GM12878 (cell line): ENCODE measurements around the gene RASGRP3. TPM values are rescaled to one million over a fixed set of nuclear protein-coding genes. Genes with fewer than 3 reads are reported as not detected.

Experiments
- ATAC-seq: fragments of 200-7000 bp; cut with Tn5 transposase; 3 replicates; pipeline ENCODE4 v1.9.1; 2020; ENCODE audit warnings: mild to moderate bottlenecking, moderate library complexity
- BruUV-seq: library from RNA; stranded (reverse); fragments of 400-500 nt; replicated peaks from 2 replicates; lab custom pipeline; 2021; lab: Mats Ljungman, UMichigan
- CTCF ChIA-PET: fragments of 300-600 bp; sonication (Branson Sonifier 250); formaldehyde crosslinking; extraction: SDS; loops from one replicate; lab custom pipeline; 2021; ENCODE audit warnings: inconsistent platforms; lab: Yijun Ruan, JAX
- POLR2A ChIA-PET: fragments of 350-600 bp; formaldehyde crosslinking; extraction: SDS; loops from one replicate; lab custom pipeline; 2021; ENCODE audit warnings: inconsistent platforms; lab: Charles Lee
- RAD21 ChIA-PET: fragments of 300-600 bp; sonication (Branson Sonifier 250); formaldehyde crosslinking; loops from one replicate; lab custom pipeline; 2023; ENCODE audit warnings: antibody characterized with exemption; ENCODE audit not compliant: unreplicated experiment; lab: Charles Lee
- SMC1A ChIA-PET: fragments of 300-600 bp; sonication (Branson Sonifier 250); formaldehyde crosslinking; loops from one replicate; lab custom pipeline; 2023; ENCODE audit not compliant: unreplicated experiment, uncharacterized antibody; lab: Charles Lee
- DNase-seq: peaks from one replicate; pipeline ENCODE4 v3.0.0-alpha.2; 2011; ENCODE audit warnings: low read depth, low spot score
- FAIRE-seq: peaks from 3 replicates; lab custom pipeline; 2011; peaks lifted over from hg19 to GRCh38; lab: Jason Lieb, UNC
- H2AFZ ChIP-seq: 2 replicates; pipeline ENCODE4 v1.6.0; 2011; ENCODE audit warnings: low read depth, low read length, control low read depth; ENCODE audit not compliant: control insufficient read depth
- H3K27ac ChIP-seq: 2 replicates; pipeline ENCODE4 v1.5.1; 2011; ENCODE audit warnings: control low read depth; ENCODE audit not compliant: control insufficient read depth, insufficient read depth
- H3K27me3 ChIP-seq, 2 experiments: replicated peaks in 1 of 2; 2 replicates each; pipeline versions ENCODE4 v1.6.0 to v1.6.1; 2011; ENCODE audit warnings: low read length in 1 of 2; ENCODE audit not compliant: control insufficient read depth in 2 of 2, insufficient read depth in 2 of 2
- H3K36me3 ChIP-seq, 2 experiments: 2 replicates each; pipeline ENCODE4 v1.5.1; 2011; ENCODE audit warnings: low read length in 1 of 2; ENCODE audit not compliant: control insufficient read depth in 2 of 2, insufficient read depth in 2 of 2
- H3K4me1 ChIP-seq: 2 replicates; pipeline ENCODE4 v1.6.1; 2011; ENCODE audit warnings: mild to moderate bottlenecking, low read length, moderate library complexity, mixed read lengths; ENCODE audit not compliant: control insufficient read depth, insufficient read depth
- H3K4me2 ChIP-seq: 2 replicates; pipeline ENCODE4 v1.6.0; 2011; ENCODE audit warnings: control low read depth; ENCODE audit not compliant: control insufficient read depth, insufficient read depth
- H3K4me3 ChIP-seq: fragments of 200-600 bp; sonication (generic); 2 replicates; pipeline ENCODE4 v1.5.1; 2016
- H3K79me2 ChIP-seq: 2 replicates; pipeline ENCODE4 v1.6.0; 2011; ENCODE audit warnings: low read length; ENCODE audit not compliant: control insufficient read depth, insufficient read depth
- H3K9ac ChIP-seq: 2 replicates; pipeline ENCODE4 v1.8.0; 2011; ENCODE audit warnings: low read length, control low read depth, mixed read lengths; ENCODE audit not compliant: control insufficient read depth, insufficient read depth
- H3K9me3 ChIP-seq: replicated peaks from 3 replicates; pipeline ENCODE4 v1.5.1; 2011; ENCODE audit warnings: mild to moderate bottlenecking, low read length; ENCODE audit not compliant: control insufficient read depth, insufficient read depth
- H4K20me1 ChIP-seq: 2 replicates; pipeline ENCODE4 v1.6.0; 2011; ENCODE audit not compliant: control insufficient read depth, insufficient read depth
- EED ChIP-seq: sonication (generic); IDR thresholded peaks from 2 replicates; pipeline ENCODE4 v1.6.1; 2016; ENCODE audit warnings: antibody characterized with exemption, low read depth
- JUNB ChIP-seq: IDR thresholded peaks from 2 replicates; pipeline ENCODE4 v1.6.1; 2016; ENCODE audit warnings: antibody characterized with exemption, mild to moderate bottlenecking
- NRF1 ChIP-seq: conservative IDR thresholded peaks from 2 replicates; pipeline ENCODE4 v1.6.1; 2011; ENCODE audit warnings: mild to moderate bottlenecking, low read depth, low read length, improper control_type of control experiment
- PAX8 ChIP-seq: fragments of 450-650 bp; IDR thresholded peaks from 2 replicates; pipeline ENCODE4 v1.6.1; 2017; ENCODE audit warnings: mild to moderate bottlenecking, moderate library complexity
- RB1 ChIP-seq: fragments of 450-650 bp; formaldehyde crosslinking; IDR thresholded peaks from 2 replicates; pipeline ENCODE4 v1.6.1; 2017; ENCODE audit warnings: mild to moderate bottlenecking, borderline replicate concordance
- SMARCA5 ChIP-seq: fragments of 450-650 bp; IDR thresholded peaks from 2 replicates; pipeline ENCODE4 v1.6.1; 2017; ENCODE audit warnings: mild to moderate bottlenecking
- SUPT20H ChIP-seq: IDR thresholded peaks from 2 replicates; pipeline ENCODE4 v1.6.1; 2011; ENCODE audit warnings: low read depth, mild to moderate bottlenecking, low read length, moderate library complexity, borderline replicate concordance; ENCODE audit not compliant: control insufficient read depth
- WGBS: methylation state at CpG from one replicate; pipeline ENCODE4 v1.1.6; 2016; ENCODE audit warnings: low lambda C conversion rate; ENCODE audit not compliant: insufficient replicate concordance, insufficient coverage; ENCODE audit errors: missing lambda C conversion rate; 5-methylcytosine and 5-hydroxymethylcytosine counted together
- in situ Hi-C: fragments of 300-500 bp; cut with MboI; formaldehyde crosslinking; loops from 9 replicates; pipeline ENCODE4 v1.14.3; 2018; ENCODE audit warnings: mixed read lengths
- intact Hi-C: fragments of 100-400 bp; cut with micrococcal nuclease; formaldehyde crosslinking; loops from one replicate; pipeline ENCODE4 v1.14.2; 2022; ENCODE audit not compliant: unreplicated experiment
- polyA plus RNA-seq, 11 experiments: library from polyadenylated mRNA; depleted of rRNA in 4 of 11; unstranded in 6 of 11; stranded (reverse) in 5 of 11; fragments of >200 nt; fragmentation: Nextera tagmentation in 4 of 11; fragmentation: Illumina TruSeq in 1 of 11; extraction: Ambion mirVana in 4 of 11; extraction: Trizol in 1 of 11; gene quantifications; 1 replicate in 1 of 11; 2 replicates in 10 of 11; pipeline versions ENCODE4 v1.2.1 to v1.2.3, GENCODE V29; 2011 to 2016; ENCODE audit warnings: inconsistent platforms in 2 of 11, missing spikeins in 2 of 11, low read depth in 1 of 11
- total RNA-seq, 4 experiments: library from RNA; depleted of rRNA in 3 of 4; stranded (reverse); fragments of >200 nt in 3 of 4; fragmentation: Illumina TruSeq in 1 of 4; extraction: Trizol in 1 of 4; gene quantifications; 2 replicates each; pipeline versions ENCODE4 v1.2.1 to v1.2.3, GENCODE V29; 2013 to 2021
- TF ChIP-seq, protein P1 (sequence below): fragments of 150-350 bp; IDR thresholded peaks from 2 replicates; pipeline ENCODE4 v1.6.1; 2016; ENCODE audit warnings: low read depth, low read length
- TF ChIP-seq, protein P2 (sequence below): fragments of 450-650 bp; IDR thresholded peaks from 2 replicates; pipeline ENCODE4 v1.6.1; 2017; ENCODE audit warnings: mild to moderate bottlenecking, moderate library complexity
- TF ChIP-seq, protein P3 (sequence below): IDR thresholded peaks from 2 replicates; pipeline ENCODE4 v1.6.1; 2012; ENCODE audit warnings: low read depth, low read length, improper control_type of control experiment

Gene RASGRP3
- total and polyA plus RNA-seq, 10 of the 15 experiments (the other 5 are each of a cell fraction or from before 2014, with no cell fraction given): 31.6 to 106 (median 64.7) TPM

DNA sequence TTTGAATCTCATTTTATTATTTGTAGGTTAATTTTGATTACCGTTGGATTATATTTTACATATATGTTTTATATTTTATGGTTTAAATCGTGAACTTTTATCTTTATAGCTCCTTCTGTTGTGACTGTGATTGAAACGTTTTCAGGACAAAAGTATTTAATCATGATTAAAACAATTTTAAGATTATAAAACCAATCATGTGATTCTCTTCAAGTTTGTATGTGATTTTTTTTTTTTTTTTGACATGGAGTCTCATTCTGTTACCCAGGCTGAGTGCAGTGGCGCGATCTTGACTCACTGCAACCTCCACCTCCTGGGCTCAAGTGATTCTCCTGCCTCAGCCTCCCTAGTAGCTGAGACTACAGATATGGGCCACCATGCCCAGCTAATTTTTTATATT, 7.2 kb upstream of the RASGRP3 start (continued):
- TF ChIP-seq, protein P1, sequence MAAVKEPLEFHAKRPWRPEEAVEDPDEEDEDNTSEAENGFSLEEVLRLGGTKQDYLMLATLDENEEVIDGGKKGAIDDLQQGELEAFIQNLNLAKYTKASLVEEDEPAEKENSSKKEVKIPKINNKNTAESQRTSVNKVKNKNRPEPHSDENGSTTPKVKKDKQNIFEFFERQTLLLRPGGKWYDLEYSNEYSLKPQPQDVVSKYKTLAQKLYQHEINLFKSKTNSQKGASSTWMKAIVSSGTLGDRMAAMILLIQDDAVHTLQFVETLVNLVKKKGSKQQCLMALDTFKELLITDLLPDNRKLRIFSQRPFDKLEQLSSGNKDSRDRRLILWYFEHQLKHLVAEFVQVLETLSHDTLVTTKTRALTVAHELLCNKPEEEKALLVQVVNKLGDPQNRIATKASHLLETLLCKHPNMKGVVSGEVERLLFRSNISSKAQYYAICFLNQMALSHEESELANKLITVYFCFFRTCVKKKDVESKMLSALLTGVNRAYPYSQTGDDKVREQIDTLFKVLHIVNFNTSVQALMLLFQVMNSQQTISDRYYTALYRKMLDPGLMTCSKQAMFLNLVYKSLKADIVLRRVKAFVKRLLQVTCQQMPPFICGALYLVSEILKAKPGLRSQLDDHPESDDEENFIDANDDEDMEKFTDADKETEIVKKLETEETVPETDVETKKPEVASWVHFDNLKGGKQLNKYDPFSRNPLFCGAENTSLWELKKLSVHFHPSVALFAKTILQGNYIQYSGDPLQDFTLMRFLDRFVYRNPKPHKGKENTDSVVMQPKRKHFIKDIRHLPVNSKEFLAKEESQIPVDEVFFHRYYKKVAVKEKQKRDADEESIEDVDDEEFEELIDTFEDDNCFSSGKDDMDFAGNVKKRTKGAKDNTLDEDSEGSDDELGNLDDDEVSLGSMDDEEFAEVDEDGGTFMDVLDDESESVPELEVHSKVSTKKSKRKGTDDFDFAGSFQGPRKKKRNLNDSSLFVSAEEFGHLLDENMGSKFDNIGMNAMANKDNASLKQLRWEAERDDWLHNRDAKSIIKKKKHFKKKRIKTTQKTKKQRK: no peak
- no peak for TF ChIP-seq SUPT20H
- TF ChIP-seq PAX8: no peak

DNA sequence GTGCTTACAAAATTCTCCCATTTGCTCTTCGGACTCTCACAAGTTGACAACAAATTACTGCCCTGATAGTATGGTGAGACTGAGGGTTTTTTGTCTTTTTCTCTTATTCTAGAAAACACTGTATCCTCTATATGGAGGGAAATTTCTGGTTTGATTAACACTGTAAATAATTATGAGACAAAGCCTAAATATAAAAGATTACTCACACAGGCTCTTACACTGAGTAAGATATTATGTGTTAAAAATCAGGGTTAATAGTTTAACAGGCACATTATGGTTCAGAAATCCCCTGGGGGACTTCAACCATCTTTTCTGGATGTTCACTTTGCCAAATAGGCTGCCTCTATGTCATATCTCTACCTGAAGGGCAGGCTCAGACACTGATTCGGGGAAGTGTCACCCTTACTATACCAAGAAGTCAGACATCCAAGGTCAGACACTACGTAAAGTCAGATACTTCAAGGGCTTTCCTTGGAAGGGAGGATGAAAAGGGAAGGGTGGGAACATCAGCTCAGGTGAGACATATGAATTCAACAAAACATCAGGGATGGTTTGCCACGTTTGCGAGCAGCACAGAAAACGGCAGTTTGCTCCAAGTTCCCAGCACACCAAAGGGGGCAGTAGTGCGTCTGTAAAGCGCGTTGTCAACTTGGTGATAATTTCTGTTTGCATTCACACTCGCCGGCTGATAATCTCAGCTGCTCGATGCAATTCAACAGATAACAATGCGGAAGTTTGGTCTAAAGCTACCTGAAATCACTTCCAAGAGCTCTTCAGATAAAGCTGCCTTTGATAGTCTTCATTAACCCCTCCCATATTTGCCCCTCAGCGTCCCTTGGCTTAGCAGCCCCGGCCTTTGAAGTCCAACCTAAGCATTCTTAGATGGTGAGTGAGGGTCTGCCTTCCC, 972 bp upstream of the RASGRP3 start:
- Histone ChIP-seq H2AFZ (peak overlapping the region; percentile 93), H4K20me1 (no peaks in the 10 kb centered on the region), H3K27ac (peak overlapping the region; percentile 97), H3K27me3 (no peaks in the 10 kb centered on the region), H3K79me2 (peaks cover 42% of the 10 kb centered on the region), H3K4me2 (peak overlapping the region; percentile 67), H3K9me3 (no peaks in the 10 kb centered on the region), H3K9ac (peak overlapping the region; percentile 92), H3K4me3 (peak overlapping the region; percentile 91), H3K36me3 (no peaks in the 10 kb centered on the region; a peak in 1 of 4 replicates), H3K4me1 (peaks cover 3% of the 10 kb centered on the region; the same call in 1 of the 2 replicates)
- no TSS peak for BruUV-seq
- no peak for DNase-seq
- ChIA-PET RAD21 (interaction anchor here (0.6 to 9.7 kb wide), 21 partner anchors 12 to 123 kb away, joined by 3 to 222 read pairs (median 5); partner anchors contain the start of gene FAM98A), CTCF (interaction anchor here (0.7 to 3.0 kb wide), 33 partner anchors 8 to 230 kb away, joined by 3 to 84 read pairs (median 6); partner anchors contain the start of gene FAM98A), POLR2A (interaction anchor here (0.6 to 3.9 kb wide), 10 partner anchors 13 to 123 kb away, joined by 3 to 36 read pairs (median 12); partner anchors contain the start of gene FAM98A), SMC1A (interaction anchor here (0.7 to 9.6 kb wide), 20 partner anchors 9 to 1203 kb away, joined by 3 to 258 read pairs (median 4); partner anchors contain the start of gene FAM98A)
- peak; percentile 64 for ATAC-seq
- intact Hi-C loops (loop anchor here (2.0 to 5.0 kb wide), 3 partner anchors 37 to 122 kb away; partner anchors contain the start of gene FAM98A), in situ Hi-C loops (loop anchor here (25.0 kb wide), 1 partner anchor 1212 kb away; no protein-coding TSS in a partner anchor)
- WGBS: 7% methylated on average over 15 of the region's 15 CpGs
- peak; percentile 85 for FAIRE-seq
- TF ChIP-seq NRF1 (no peak), RB1 (0 out of 2 replicates have a peak, but pooled peaks have one; percentile 24), JUNB (peak; percentile 45), SMARCA5 (peak; percentile 91), EED (0 out of 2 replicates have a peak, but pooled peaks have one; percentile 11)
- TF ChIP-seq, protein P2, sequence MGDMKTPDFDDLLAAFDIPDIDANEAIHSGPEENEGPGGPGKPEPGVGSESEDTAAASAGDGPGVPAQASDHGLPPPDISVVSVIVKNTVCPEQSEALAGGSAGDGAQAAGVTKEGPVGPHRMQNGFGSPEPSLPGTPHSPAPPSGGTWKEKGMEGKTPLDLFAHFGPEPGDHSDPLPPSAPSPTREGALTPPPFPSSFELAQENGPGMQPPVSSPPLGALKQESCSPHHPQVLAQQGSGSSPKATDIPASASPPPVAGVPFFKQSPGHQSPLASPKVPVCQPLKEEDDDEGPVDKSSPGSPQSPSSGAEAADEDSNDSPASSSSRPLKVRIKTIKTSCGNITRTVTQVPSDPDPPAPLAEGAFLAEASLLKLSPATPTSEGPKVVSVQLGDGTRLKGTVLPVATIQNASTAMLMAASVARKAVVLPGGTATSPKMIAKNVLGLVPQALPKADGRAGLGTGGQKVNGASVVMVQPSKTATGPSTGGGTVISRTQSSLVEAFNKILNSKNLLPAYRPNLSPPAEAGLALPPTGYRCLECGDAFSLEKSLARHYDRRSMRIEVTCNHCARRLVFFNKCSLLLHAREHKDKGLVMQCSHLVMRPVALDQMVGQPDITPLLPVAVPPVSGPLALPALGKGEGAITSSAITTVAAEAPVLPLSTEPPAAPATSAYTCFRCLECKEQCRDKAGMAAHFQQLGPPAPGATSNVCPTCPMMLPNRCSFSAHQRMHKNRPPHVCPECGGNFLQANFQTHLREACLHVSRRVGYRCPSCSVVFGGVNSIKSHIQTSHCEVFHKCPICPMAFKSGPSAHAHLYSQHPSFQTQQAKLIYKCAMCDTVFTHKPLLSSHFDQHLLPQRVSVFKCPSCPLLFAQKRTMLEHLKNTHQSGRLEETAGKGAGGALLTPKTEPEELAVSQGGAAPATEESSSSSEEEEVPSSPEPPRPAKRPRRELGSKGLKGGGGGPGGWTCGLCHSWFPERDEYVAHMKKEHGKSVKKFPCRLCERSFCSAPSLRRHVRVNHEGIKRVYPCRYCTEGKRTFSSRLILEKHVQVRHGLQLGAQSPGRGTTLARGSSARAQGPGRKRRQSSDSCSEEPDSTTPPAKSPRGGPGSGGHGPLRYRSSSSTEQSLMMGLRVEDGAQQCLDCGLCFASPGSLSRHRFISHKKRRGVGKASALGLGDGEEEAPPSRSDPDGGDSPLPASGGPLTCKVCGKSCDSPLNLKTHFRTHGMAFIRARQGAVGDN: no peak; the same call in 1 of the 2 replicates
- TF ChIP-seq, protein P3, sequence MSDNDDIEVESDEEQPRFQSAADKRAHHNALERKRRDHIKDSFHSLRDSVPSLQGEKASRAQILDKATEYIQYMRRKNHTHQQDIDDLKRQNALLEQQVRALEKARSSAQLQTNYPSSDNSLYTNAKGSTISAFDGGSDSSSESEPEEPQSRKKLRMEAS: peak; percentile 70
